Measurements from ENCODE around the gene GPD1L. TPM values are rescaled to one million over a fixed set of nuclear protein-coding genes. Genes with fewer than 3 reads are reported as not detected.

Gene GPD1L
- total and polyA plus RNA-seq, 2 of the 4 experiments (the other 2 are of a cell fraction), result 3.9 to 7.9 TPM

GRCh38 chr3:32143849-32144757, 37.7 kb downstream of the GPD1L start (continued):
- TF ChIP-seq USF2 (IDR thresholded peaks at IDR 0.05; ENCODE audit: low read depth, low read length) (no peak), MAZ (IDR thresholded peaks at IDR 0.05; ENCODE audit: borderline replicate concordance, low read depth, low read length) (no peak)

- no peaks in the 10 kb centered on the region for H3K36me3 ChIP-seq (ENCODE audit: control insufficient read depth, insufficient read depth, low read length)
- no peak overlapping the region for H3K27ac ChIP-seq (ENCODE audit: insufficient read depth, low read length)
- H3K4me3 ChIP-seq (ENCODE audit: insufficient read depth, low read depth, low read length), result no peak overlapping the region
- BruUV-seq (replicated peaks), result no TSS peak
- H2BK120ac ChIP-seq (ENCODE audit: low read depth, low read length), result no peak overlapping the region
- DNase-seq (no peak), ATAC-seq (ENCODE audit: low read depth) (no peak)
- no peaks in the 10 kb centered on the region for H3K9me3 ChIP-seq (ENCODE audit: control insufficient read depth, insufficient read depth, low read length)
- no peak overlapping the region for H2AK9ac ChIP-seq (replicated peaks; ENCODE audit: low read depth, low read length, poor library complexity)
- H3K4ac ChIP-seq (ENCODE audit: low read depth, low read length), result no peak overlapping the region
- H3K14ac ChIP-seq (replicated peaks; ENCODE audit: low read depth, low read length), result no peak overlapping the region
- no peak overlapping the region for H2AK5ac ChIP-seq (ENCODE audit: low read depth, low read length)
- TF ChIP-seq POLR2A (IDR thresholded peaks at IDR 0.05; ENCODE audit: low read depth, low read length) (no peak), ELK1 (IDR thresholded peaks at IDR 0.05; ENCODE audit: borderline replicate concordance, low read depth, low read length) (no peak), MXI1 (IDR thresholded peaks at IDR 0.05; ENCODE audit: borderline replicate concordance, low read depth, low read length) (no peak), FOS (IDR thresholded peaks at IDR 0.05; ENCODE audit: low read depth, low read length) (no peak), NFE2L2 (IDR thresholded peaks at IDR 0.05; ENCODE audit: low read depth, low read length) (no peak), CTCF (conservative IDR thresholded peaks at IDR 0.05; ENCODE audit: low read depth, low read length) (no peak), SMC3 (IDR thresholded peaks at IDR 0.05; ENCODE audit: low read depth, low read length) (no peak), MAZ (IDR thresholded peaks at IDR 0.05; ENCODE audit: borderline replicate concordance, low read depth, low read length) (no peak), RAD21 (IDR thresholded peaks at IDR 0.05; ENCODE audit: low read length) (no peak), RFX5 (IDR thresholded peaks at IDR 0.05; ENCODE audit: low read depth, low read length) (no peak), CEBPB (IDR thresholded peaks at IDR 0.05; ENCODE audit: low read depth, low read length) (no peak)
- H3K9ac ChIP-seq (ENCODE audit: low read depth, low read length), result no peak overlapping the region
- no peak overlapping the region for H3K56ac ChIP-seq (ENCODE audit: extremely low read depth, insufficient read depth, low read length)
- H4K20me1 ChIP-seq (ENCODE audit: insufficient read depth, low read length), result no peaks in the 10 kb centered on the region
- H2BK15ac ChIP-seq (ENCODE audit: low read depth, low read length), result no peak overlapping the region
- H4K91ac ChIP-seq (ENCODE audit: insufficient read depth, low read depth, low read length), result no peak overlapping the region
- ChIA-PET POLR2A (ENCODE audit: unreplicated experiment) (no interaction called here), CTCF (no interaction called here)
- no peak overlapping the region for H3K18ac ChIP-seq (ENCODE audit: low read depth, low read length)
- H3K4me2 ChIP-seq (ENCODE audit: low read depth, low read length), result no peak overlapping the region
- in situ Hi-C loops (cut with MboI; ENCODE audit: low sequenced_read_pairs), result loop anchor here (25.0 kb wide), 1 partner anchor 534 kb away; no protein-coding TSS in a partner anchor
- no CpG with 5 or more reads among the region's 3 CpGs for WGBS, 2 experiments (ENCODE audit: extremely low coverage in 2 of 2, insufficient read length in 1 of 2)
- H3K79me1 ChIP-seq (ENCODE audit: low read depth in 1 of 2, low read length in 2 of 2), result no peaks in the 10 kb centered on the region
- no peak overlapping the region for H2BK5ac ChIP-seq (ENCODE audit: low read depth, low read length, poor library complexity, severe bottlenecking)
- H4K8ac ChIP-seq (ENCODE audit: low read depth in 2 of 2, low read length in 2 of 2), result no peak overlapping the region
- no peak overlapping the region for H2BK20ac ChIP-seq (ENCODE audit: low read depth, low read length)
- intact Hi-C loops (cut with micrococcal nuclease), result loop anchor here (10.0 kb wide), 1 partner anchor 782 kb away; no protein-coding TSS in a partner anchor
- H3K23ac ChIP-seq (ENCODE audit: low read depth, low read length), result no peak overlapping the region
- H4K5ac ChIP-seq (ENCODE audit: low read depth, low read length), result no peak overlapping the region
- peaks cover 10% of the 10 kb centered on the region for H3K4me1 ChIP-seq (ENCODE audit: control insufficient read depth, insufficient read depth, low read length)
- peaks cover 4% of the 10 kb centered on the region; the same call in 1 of the 2 replicates for H3K9me1 ChIP-seq (ENCODE audit: insufficient read depth, low read length)
- H3K27me3 ChIP-seq (ENCODE audit: control insufficient read depth, insufficient read depth, low read length), result no peaks in the 10 kb centered on the region
- H2AFZ ChIP-seq (replicated peaks; ENCODE audit: low read length, poor library complexity), result no peak overlapping the region
- dilution Hi-C loops (cut with HindIII; ENCODE audit: low sequenced_read_pairs, unreplicated experiment), result no loop called here
Measured at GRCh38 chr3:32146746-32147211, 40.4 kb downstream of the GPD1L start.
